22Rv1 (cell line): ENCODE results near the gene SLC66A2.
"Not testable (repeated sequence)": the region's sequence is repeated elsewhere in the genome, so short reads cannot be mapped to it uniquely, and the experiment has no call there.

Source experiments
- H3K27ac ChIP-seq: fragments of 450-650 bp; 2 replicates; pipeline ENCODE4 v1.5.1; 2017
- CTCF ChIP-seq: fragments of 450-650 bp; IDR thresholded peaks from 2 replicates; pipeline ENCODE4 v1.5.1; 2017; ENCODE audit warnings: mild to moderate bottlenecking
- ZFX ChIP-seq: fragments of 450-650 bp; IDR thresholded peaks from 2 replicates; pipeline ENCODE4 v1.6.1; 2017; ENCODE audit warnings: antibody characterized with exemption, borderline replicate concordance

Gene SLC66A2

GRCh38 chr18:79884294-79884962 is 67.0 kb downstream of the SLC66A2 start:
- H3K27ac ChIP-seq: no peak overlapping the region
- TF ChIP-seq CTCF (no peak), ZFX (no peak)

DNA sequence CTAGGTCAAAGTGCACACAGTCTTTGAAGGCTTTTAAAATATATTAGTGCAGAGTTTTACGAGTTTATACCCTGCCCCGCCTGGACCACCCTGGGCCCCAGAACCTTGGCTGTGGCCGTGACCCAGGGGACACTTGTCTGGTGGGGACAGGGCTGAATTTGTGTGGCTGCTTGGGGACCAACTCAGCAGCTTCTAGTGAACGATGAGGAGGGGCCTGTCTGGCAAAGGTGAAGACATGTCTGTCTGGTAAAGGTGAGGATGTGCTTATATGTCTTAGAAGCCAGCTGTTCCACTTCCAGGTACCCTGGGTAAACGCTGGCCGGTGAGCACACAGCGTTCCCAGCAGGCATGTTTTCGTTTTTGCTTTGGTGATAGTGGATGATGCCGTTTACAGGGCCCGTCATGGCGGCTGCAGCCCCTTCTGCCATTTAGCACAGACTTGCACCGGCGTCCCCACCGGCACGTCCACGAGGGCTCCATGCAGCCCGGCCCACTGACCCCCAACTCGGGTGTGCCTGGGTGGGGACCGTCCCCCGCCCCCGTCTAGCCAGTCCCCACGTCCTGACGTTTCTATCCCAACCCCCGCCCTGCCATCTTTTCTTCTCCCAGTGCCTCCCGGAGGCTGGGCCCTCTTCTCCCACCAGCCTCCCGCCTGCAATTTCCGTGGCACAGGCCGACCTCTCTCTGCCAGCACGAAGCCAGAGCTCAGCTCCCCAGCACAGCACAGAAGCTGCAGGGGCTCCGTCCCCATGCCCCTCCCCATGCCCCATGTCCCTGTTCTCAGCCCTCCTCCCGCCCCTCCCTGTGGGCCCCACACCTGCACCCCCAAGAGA is 67.8 kb downstream of the SLC66A2 start:
- TF ChIP-seq CTCF (no peak), ZFX (no peak)
- H3K27ac ChIP-seq: no peak overlapping the region

GRCh38 chr18:79882522-79883241 is 68.8 kb downstream of the SLC66A2 start:
- no peak for TF ChIP-seq ZFX
- TF ChIP-seq CTCF: no peak
- no peak overlapping the region for H3K27ac ChIP-seq

- TF ChIP-seq CTCF (no peak), ZFX (no peak)
- no peak overlapping the region for H3K27ac ChIP-seq
Measured at GRCh38 chr18:79881695-79882094, 69.8 kb downstream of the SLC66A2 start.

DNA sequence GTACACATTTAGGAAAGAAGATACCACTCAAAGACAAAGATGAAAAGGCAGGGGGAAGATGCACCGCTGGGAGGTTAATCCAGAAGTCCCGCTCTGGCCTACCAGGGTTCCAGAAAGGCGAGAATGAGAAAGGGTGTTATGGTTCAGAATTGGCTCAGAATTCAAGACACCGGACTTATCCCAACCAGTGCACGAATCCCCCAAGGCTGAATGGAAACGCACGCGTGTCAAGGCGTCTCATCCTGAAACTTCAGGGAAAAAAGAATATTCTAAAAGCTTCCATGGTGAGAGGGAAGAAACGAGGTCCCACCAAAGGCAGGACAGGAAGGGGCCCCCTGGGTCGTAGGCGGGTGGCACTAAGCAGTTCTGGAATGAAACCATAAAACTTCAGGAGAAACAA is 71.9 kb downstream of the SLC66A2 start:
- H3K27ac ChIP-seq: no peak overlapping the region
- TF ChIP-seq ZFX (no peak), CTCF (no peak)

DNA sequence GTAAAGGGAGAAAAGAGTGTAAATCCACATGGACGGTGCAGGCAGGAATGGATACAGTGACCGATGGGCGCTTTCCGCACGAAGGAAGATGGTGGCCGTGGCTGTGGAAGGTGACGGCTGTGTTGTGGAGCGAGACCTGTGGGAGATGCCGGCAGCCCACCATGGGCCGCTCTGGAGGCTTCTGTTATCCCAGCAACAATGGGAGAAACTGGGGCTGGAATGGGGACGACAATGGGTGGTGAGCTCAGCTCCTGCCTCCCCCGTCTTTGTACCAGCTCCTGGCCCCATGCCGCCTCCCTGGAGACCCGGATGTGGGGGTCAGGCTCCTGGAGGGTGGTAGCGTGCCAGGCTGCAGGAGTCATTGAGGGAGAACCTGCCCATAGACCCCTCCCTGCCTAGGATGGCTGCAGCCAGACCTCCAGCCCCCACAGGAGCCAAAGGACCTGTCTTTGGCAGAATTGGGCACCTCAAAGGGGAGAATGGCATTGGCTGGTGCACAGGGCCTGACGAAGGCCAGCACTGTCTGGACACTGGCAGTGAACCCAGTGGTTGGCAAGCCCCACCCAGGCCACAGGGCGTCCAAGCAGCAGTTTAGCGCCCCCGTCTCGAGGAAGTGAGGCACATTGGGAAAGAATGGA is 72.6 kb downstream of the SLC66A2 start:
- no peak for TF ChIP-seq ZFX
- H3K27ac ChIP-seq: no peak overlapping the region

DNA sequence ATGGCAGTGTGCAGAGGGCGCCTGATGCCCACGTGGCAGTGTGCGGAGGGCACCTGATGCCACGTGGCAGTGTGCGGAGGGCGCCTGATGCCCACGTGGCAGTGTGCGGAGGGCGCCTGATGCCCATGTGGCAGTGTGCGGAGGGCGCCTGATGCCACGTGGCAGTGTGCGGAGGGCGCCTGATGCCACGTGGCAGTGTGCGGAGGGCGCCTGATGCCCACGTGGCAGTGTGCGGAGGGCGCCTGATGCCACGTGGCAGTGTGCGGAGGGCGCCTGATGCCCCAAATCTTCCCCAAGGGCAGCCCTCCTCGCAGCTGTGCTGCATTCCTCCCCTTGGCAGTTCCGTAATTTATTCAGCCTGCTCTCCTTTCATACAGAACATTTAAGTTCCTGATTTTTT is 73.2 kb downstream of the SLC66A2 start:
- H3K27ac ChIP-seq: not testable (repeated sequence)
